Muscle layer of colon (tissue), 2 donors: ENCODE results near the gene ABHD16B.

Experiments used
- H3K27ac ChIP-seq: one replicate; pipeline ENCODE4 v1.7.0; 2013; ENCODE audit warnings: low read depth, mild to moderate bottlenecking, low read length, moderate library complexity
- H3K27me3 ChIP-seq, 2 donors: one replicate each; pipeline ENCODE4 v1.7.0; 2013; ENCODE audit warnings: low read length in 2 of 2, mild to moderate bottlenecking in 2 of 2; ENCODE audit not compliant: insufficient read depth in 2 of 2, control insufficient read depth in 1 of 2
- H3K36me3 ChIP-seq: one replicate; pipeline ENCODE4 v1.7.0; 2013; ENCODE audit warnings: mild to moderate bottlenecking, low read length; ENCODE audit not compliant: insufficient read depth
- H3K4me1 ChIP-seq: one replicate; pipeline ENCODE4 v1.7.0; 2013; ENCODE audit warnings: mild to moderate bottlenecking, low read length; ENCODE audit not compliant: insufficient read depth
- H3K4me3 ChIP-seq, 2 donors: one replicate each; pipeline ENCODE4 v1.7.0; 2013; ENCODE audit warnings: low read length in 2 of 2, low read depth in 1 of 2, mild to moderate bottlenecking in 1 of 2, moderate library complexity in 1 of 2
- H3K9ac ChIP-seq: one replicate; pipeline ENCODE4 v1.7.0; 2013; ENCODE audit warnings: low read length
- H3K9me3 ChIP-seq: one replicate; pipeline ENCODE4 v1.7.0; 2013; ENCODE audit warnings: mild to moderate bottlenecking, low read length
- donor health status: abdominal sarcoma.
- donor health status: Adenocarcinoma of cecum.

The ABHD16B gene

DNA sequence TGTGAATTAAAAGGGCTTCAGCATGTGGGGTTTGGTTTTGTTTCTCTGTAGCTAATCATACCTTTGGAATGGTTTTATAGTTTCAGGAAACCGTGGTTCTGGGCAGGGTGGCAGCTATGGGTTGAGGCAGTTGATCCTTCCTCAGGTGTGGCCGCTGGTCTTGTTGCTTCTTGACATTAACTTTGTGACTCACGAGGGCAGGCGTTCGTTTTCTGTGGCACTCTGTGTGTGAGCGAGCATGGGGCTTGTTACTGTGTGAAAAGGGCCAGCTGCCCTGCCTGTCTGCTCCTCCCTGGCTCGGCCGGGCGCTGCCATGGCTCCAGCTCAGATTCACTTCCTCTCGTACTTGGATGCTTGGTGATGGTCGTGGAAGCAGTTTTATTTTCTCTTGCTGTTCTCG lies 49.9 kb downstream of the ABHD16B start:
- Histone ChIP-seq H3K4me1 (peaks cover 5% of the 10 kb centered on the region), H3K9ac (no peak overlapping the region), H3K27ac (no peak overlapping the region), H3K36me3 (no peaks in the 10 kb centered on the region), H3K4me3 (no peak overlapping the region), H3K27me3 (no peaks in the 10 kb centered on the region), H3K9me3 (no peaks in the 10 kb centered on the region)
